ENCODE measurements around the gene KCTD17.

Gene KCTD17

DNA sequence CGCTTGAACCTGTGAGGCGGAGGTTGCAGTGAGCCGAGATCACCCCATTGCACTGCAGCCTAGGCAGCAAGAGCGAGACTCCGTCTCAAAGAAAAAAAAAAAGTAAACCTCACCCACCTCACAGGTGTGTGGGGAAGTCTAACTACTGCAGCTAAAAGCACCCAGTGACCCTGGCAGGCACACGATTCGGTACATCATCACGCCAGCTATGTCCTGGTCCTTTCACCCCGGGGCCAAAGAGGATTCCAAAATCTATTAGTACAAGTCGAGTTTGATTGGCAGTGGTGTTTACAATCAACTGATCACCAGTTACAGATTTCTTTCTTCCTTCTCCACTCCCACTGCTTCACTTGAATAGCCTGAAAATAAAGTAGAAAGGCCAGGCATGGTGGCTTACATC, 38.6 kb upstream of the KCTD17 start:
- TF ChIP-seq, protein P1, sequence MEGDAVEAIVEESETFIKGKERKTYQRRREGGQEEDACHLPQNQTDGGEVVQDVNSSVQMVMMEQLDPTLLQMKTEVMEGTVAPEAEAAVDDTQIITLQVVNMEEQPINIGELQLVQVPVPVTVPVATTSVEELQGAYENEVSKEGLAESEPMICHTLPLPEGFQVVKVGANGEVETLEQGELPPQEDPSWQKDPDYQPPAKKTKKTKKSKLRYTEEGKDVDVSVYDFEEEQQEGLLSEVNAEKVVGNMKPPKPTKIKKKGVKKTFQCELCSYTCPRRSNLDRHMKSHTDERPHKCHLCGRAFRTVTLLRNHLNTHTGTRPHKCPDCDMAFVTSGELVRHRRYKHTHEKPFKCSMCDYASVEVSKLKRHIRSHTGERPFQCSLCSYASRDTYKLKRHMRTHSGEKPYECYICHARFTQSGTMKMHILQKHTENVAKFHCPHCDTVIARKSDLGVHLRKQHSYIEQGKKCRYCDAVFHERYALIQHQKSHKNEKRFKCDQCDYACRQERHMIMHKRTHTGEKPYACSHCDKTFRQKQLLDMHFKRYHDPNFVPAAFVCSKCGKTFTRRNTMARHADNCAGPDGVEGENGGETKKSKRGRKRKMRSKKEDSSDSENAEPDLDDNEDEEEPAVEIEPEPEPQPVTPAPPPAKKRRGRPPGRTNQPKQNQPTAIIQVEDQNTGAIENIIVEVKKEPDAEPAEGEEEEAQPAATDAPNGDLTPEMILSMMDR (IDR thresholded peaks at IDR 0.05): no peak
- intact Hi-C loops (cut with DNase I; ENCODE audit: low total_unique reads): no loop called here
- no peaks in the 10 kb centered on the region for H3K27me3 ChIP-seq
- H3K9me3 ChIP-seq: no peaks in the 10 kb centered on the region
- no peak for DNase-seq
- no peak overlapping the region for H3K4me3 ChIP-seq
- H3K36me3 ChIP-seq: peaks cover 0 to 15% (median 0%) of the 10 kb centered on the region in 3 donors
- H3K27ac ChIP-seq: no peak overlapping the region
- H3K4me1 ChIP-seq: peaks cover 0 to 20% (median 14%) of the 10 kb centered on the region in 4 donors

DNA sequence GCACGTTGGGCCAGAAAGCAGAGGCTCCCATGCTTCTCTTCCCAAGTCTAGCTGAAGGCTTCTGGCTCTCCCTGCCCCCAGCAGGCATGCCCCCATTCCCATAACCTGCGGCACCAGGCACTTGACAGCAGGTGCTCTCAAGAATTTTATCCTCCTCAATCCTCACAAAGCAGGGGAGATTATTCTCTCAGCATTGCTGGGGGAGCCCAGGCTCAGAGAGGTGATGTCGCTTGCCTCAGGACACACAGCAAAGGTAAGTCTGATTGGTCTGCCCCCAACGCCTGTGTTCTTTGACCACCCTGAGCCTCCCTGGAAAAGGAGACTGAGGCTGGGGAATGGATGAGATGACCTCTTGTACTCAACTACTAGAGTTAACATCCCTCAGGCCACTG, 37.1 kb upstream of the KCTD17 start:
- Histone ChIP-seq H3K27me3 (no peaks in the 10 kb centered on the region), H3K4me3 (no peak overlapping the region), H3K27ac (no peak overlapping the region), H3K9me3 (no peaks in the 10 kb centered on the region), H3K36me3 (peaks cover 0 to 15% (median 0%) of the 10 kb centered on the region in 3 donors), H3K4me1 (peaks cover 0 to 27% (median 22%) of the 10 kb centered on the region in 4 donors)
- no peak for DNase-seq
- TF ChIP-seq, protein P1 (IDR thresholded peaks at IDR 0.05): no peak
- intact Hi-C loops (cut with DNase I; ENCODE audit: low total_unique reads): no loop called here

DNA sequence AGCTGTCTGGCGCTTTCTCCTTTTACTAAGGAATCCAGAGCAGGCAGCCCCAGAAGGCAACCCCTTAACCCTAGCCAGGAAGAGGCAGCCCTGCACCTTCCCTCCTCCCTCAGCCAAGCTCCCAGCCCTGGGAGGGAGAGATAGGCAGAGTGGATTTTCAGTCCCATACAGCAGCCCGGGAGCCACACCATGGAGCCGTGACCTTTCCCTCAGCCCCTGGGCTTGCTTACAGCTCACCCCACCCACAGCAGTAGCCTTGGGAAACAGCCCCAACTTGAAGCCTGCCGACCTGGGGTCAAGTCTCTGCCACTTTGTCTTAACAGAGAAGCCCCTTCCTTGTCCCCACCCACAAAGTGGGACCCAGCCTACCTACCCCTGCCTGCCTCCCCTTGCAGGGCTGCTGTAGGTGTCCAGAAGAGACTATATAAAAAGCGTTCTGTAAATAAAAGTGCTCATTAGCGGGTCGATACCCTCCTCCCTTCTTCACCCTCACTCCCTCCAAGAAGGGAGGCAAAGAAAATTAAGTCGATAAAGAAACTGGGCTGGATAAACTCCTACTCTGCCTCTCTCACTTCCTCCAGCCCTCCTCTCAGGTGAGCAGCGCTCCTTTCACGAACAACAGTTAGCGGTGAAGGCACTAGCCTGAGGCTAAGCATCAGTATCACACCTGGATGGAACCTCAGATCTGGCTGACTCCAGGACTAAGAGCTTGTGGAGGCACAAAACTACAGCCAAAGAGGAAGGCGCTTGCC, 36.5 kb upstream of the KCTD17 start:
- no peak overlapping the region for H3K27ac ChIP-seq
- H3K4me1 ChIP-seq: peaks cover 0 to 27% (median 22%) of the 10 kb centered on the region in 4 donors
- no peak for DNase-seq

DNA sequence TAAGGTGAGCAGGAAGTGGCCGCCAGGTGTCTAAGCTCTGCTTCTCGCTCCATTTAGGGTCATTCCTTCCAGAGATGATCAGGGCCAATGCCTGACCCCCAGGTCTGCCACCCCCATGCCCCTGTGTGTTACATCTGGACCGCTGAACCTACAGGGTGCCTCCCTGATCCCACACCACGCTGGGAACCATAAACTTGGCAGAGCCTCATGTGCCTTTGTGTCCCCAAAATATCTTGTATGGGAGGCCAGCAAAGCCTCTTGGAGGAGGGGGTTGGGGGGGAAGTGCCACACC, 36.0 kb upstream of the KCTD17 start:
- intact Hi-C loops (cut with DNase I; ENCODE audit: low total_unique reads): no loop called here
- Histone ChIP-seq H3K9me3 (no peaks in the 10 kb centered on the region), H3K4me1 (peaks cover 0 to 30% (median 25%) of the 10 kb centered on the region in 4 donors), H3K36me3 (peaks cover 0 to 13% (median 0%) of the 10 kb centered on the region in 3 donors), H3K27ac (no peak overlapping the region), H3K27me3 (no peaks in the 10 kb centered on the region), H3K4me3 (no peak overlapping the region)
- TF ChIP-seq, protein P1 (IDR thresholded peaks at IDR 0.05): no peak
- no peak for DNase-seq

More for the DNA sequence above, 36.5 kb upstream of the KCTD17 start:
- peaks cover 0 to 15% (median 0%) of the 10 kb centered on the region in 3 donors for H3K36me3 ChIP-seq
- TF ChIP-seq, protein P1 (IDR thresholded peaks at IDR 0.05): no peak
- H3K4me3 ChIP-seq: no peak overlapping the region
- H3K27me3 ChIP-seq: no peaks in the 10 kb centered on the region
- H3K9me3 ChIP-seq: no peaks in the 10 kb centered on the region
- intact Hi-C loops (cut with DNase I; ENCODE audit: low total_unique reads): no loop called here

DNA sequence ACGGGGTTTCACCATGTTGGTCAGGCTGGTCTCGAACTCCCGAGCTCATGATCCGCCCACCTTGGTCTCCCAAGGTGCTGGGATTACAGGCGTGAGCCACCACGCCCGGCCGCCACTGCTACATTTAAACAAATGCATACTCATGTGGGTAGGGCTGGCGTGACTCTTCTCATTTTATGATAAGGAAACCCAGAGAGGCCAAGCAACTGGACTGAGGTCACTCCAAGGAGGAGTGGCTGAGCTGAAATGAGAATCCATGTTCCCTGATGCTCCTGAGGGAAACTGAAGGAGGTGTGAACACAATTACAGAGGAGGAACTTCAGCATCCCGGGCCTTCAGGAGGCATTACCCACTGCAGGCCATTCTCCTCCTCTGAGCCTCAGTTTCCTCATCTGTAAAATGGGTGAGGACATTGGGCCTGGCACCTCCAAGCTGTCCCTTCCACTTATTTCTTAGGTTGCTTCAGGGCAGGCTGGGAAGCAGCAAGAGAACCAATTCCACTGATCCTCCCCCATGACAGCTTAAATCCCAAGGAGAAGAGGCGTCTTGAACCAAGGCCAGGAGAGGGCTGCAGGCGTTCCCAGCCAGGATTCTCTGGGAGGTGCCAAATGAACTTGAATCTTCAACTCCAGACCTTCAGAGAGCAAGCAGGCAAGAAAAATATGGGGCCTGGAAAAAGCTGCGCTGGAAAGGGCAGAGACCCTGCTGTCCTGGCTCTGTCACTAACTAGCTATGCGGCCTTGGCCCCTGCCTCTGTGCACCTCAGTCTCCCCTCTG, 35.2 kb upstream of the KCTD17 start:
- no peaks in the 10 kb centered on the region for H3K9me3 ChIP-seq
- H3K36me3 ChIP-seq: peaks cover 0 to 10% (median 0%) of the 10 kb centered on the region in 3 donors
- no peak for DNase-seq
- intact Hi-C loops (cut with DNase I; ENCODE audit: low total_unique reads): no loop called here
- peaks cover 0 to 38% (median 33%) of the 10 kb centered on the region in 4 donors for H3K4me1 ChIP-seq
- TF ChIP-seq, protein P1 (IDR thresholded peaks at IDR 0.05): no peak
- H3K4me3 ChIP-seq: no peak overlapping the region
- no peaks in the 10 kb centered on the region for H3K27me3 ChIP-seq
- H3K27ac ChIP-seq: no peak overlapping the region
